ENCODE data around the gene CPNE2. TPM values are rescaled to one million over a fixed set of nuclear protein-coding genes. Genes with fewer than 3 reads are reported as not detected.

Gene CPNE2
- total and polyA plus RNA-seq, 4 donors, result 6.8 to 14.6 (median 11.0) TPM

DNA sequence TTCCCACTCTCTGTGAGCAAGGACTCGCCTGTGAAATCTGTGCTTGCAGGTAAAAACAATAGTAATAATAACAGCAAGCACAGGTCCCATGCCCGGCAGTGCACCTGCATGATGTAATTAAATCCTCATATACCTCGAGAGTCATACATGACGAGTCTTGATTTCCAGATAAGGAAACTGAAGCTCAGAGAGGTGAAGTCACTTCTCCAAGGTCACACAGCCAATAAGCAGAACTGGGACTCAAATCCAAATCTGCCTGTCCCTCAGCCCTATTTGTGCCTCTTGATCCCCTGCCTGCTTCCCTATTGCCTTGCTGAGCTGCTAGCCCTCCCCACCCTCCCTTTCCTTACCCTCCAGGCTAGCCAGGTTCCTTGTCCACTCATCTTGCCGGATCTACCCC is 38.0 kb upstream of the CPNE2 start (continued):
- TF ChIP-seq, protein P1, sequence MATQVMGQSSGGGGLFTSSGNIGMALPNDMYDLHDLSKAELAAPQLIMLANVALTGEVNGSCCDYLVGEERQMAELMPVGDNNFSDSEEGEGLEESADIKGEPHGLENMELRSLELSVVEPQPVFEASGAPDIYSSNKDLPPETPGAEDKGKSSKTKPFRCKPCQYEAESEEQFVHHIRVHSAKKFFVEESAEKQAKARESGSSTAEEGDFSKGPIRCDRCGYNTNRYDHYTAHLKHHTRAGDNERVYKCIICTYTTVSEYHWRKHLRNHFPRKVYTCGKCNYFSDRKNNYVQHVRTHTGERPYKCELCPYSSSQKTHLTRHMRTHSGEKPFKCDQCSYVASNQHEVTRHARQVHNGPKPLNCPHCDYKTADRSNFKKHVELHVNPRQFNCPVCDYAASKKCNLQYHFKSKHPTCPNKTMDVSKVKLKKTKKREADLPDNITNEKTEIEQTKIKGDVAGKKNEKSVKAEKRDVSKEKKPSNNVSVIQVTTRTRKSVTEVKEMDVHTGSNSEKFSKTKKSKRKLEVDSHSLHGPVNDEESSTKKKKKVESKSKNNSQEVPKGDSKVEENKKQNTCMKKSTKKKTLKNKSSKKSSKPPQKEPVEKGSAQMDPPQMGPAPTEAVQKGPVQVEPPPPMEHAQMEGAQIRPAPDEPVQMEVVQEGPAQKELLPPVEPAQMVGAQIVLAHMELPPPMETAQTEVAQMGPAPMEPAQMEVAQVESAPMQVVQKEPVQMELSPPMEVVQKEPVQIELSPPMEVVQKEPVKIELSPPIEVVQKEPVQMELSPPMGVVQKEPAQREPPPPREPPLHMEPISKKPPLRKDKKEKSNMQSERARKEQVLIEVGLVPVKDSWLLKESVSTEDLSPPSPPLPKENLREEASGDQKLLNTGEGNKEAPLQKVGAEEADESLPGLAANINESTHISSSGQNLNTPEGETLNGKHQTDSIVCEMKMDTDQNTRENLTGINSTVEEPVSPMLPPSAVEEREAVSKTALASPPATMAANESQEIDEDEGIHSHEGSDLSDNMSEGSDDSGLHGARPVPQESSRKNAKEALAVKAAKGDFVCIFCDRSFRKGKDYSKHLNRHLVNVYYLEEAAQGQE (IDR thresholded peaks at IDR 0.05), result no peak
- TF ChIP-seq RXRA (IDR thresholded peaks at IDR 0.05), result no peak
- TF ChIP-seq, protein P2, sequence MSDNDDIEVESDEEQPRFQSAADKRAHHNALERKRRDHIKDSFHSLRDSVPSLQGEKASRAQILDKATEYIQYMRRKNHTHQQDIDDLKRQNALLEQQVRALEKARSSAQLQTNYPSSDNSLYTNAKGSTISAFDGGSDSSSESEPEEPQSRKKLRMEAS (IDR thresholded peaks at IDR 0.05), result no peak

DNA sequence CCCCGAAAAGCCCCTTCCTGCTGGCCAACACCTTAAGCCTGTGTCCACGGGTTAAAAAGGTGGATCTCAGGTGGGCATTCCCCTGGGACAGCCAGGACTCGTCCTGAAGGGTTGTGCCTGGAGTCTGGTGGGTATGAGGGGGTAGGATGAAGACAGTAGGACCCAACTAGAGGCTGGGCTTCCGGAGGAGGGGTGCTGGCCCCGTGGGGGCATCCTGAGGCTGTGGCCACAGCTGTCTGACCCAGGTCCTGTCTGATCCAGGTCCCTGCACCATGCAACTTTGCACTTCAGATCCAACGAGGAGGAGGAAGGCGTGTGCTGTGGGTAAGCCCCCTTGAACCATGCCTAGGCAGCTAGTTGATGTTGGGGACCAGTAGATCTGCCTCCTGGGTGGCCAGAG is 37.6 kb upstream of the CPNE2 start:
- H3K27ac ChIP-seq (ENCODE audit: low read depth in 1 of 2, low read length in 2 of 2), result no peak overlapping the region
- H3K4me1 ChIP-seq (ENCODE audit: control insufficient read depth in 4 of 4, insufficient read depth in 4 of 4, low read length in 3 of 4), result no peaks in the 10 kb centered on the region
- H3K27me3 ChIP-seq (ENCODE audit: control insufficient read depth in 4 of 4, insufficient read depth in 4 of 4, low read length in 3 of 4), result no peaks in the 10 kb centered on the region
- no peak for DNase-seq (ENCODE audit: low spot score)
- no peaks in the 10 kb centered on the region for H3K9me3 ChIP-seq (ENCODE audit: control insufficient read depth in 4 of 4, low read length in 3 of 4)
- TF ChIP-seq EGR1 (IDR thresholded peaks at IDR 0.05; ENCODE audit: low read depth in 2 of 2) (no peak), NR2F2 (IDR thresholded peaks at IDR 0.05) (no peak), SP1 (IDR thresholded peaks at IDR 0.05) (no peak), YY1 (IDR thresholded peaks at IDR 0.05) (no peak), RXRA (IDR thresholded peaks at IDR 0.05) (no peak), HNF4A (conservative IDR thresholded peaks at IDR 0.05) (no peak), RAD21 (IDR thresholded peaks at IDR 0.05) (no peak), FOXA1 (IDR thresholded peaks at IDR 0.05) (no peak)
- TF ChIP-seq, protein P1 (IDR thresholded peaks at IDR 0.05), result no peak
- TF ChIP-seq, protein P2 (IDR thresholded peaks at IDR 0.05), result no peak
- TF ChIP-seq, protein P3, sequence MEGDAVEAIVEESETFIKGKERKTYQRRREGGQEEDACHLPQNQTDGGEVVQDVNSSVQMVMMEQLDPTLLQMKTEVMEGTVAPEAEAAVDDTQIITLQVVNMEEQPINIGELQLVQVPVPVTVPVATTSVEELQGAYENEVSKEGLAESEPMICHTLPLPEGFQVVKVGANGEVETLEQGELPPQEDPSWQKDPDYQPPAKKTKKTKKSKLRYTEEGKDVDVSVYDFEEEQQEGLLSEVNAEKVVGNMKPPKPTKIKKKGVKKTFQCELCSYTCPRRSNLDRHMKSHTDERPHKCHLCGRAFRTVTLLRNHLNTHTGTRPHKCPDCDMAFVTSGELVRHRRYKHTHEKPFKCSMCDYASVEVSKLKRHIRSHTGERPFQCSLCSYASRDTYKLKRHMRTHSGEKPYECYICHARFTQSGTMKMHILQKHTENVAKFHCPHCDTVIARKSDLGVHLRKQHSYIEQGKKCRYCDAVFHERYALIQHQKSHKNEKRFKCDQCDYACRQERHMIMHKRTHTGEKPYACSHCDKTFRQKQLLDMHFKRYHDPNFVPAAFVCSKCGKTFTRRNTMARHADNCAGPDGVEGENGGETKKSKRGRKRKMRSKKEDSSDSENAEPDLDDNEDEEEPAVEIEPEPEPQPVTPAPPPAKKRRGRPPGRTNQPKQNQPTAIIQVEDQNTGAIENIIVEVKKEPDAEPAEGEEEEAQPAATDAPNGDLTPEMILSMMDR (IDR thresholded peaks at IDR 0.05; ENCODE audit: low read depth, low read length, missing input control), result no peak
- H3K9ac ChIP-seq (ENCODE audit: low read depth in 1 of 2, low read length in 2 of 2), result no peak overlapping the region
- no peak overlapping the region for H3K4me3 ChIP-seq (ENCODE audit: low read depth in 1 of 3, low read length in 3 of 3)
- WGBS, result 87% methylated on average over 7 of the region's 7 CpGs
- peaks cover 5 to 11% (median 7%) of the 10 kb centered on the region in 4 donors for H3K36me3 ChIP-seq (ENCODE audit: control insufficient read depth in 4 of 4, insufficient read depth in 3 of 4, low read depth in 1 of 4, low read length in 3 of 4)
